NCI-H82 (cell line): ENCODE measurements around the gene RAD51B.
"Not testable (repeated sequence)": the region's sequence is repeated elsewhere in the genome, so short reads cannot be mapped to it uniquely, and the experiment has no call there.

Experiments used
- DNase-seq: peaks from one replicate; lab custom pipeline; 2025; lab: John Stamatoyannopoulos, UW

RAD51B gene

DNA sequence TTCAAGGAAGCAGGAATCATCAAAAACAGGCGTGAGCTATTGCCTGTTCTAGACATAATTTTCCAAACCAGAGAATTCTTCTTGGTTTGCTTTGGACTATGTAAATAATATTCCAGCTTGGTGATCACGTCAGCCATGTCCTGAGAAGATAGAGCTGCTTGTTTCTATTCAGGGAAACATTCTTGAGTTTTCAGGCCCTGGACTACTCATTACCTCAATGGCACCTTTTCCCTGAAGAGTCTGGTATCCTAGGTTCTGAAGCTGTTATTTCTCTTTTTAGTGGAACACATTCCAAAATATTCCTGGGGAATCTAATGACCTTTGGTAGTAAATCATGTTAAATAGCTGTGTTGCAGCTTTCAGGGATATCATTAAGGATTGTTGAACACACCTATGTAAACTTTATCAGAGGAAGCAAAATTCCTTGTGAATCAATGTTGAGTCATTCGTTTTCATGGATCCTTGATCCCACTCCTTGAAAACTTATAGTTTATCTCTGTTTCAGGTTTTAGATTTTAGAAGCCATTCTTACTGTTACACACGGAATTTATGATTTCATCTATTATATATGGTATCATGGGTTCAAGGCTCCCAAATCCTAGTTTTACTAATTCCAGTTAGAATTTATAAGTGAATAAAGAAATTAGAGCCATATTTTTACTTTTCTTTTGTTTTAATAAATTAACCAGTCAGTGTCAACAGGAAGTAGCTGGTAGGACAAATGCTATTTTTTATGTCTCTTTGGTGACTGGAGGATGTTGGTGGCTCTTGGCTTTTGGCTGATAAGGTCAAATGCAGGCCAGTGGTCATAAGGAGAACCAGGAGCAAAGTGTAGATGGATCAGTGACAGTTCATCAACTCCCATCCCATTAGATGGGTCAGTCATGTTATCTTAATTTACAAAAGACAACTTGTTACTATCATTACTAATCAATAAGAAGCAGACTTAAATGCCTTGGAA, 593.2 kb downstream of the RAD51B start:
- no peak for DNase-seq

DNA sequence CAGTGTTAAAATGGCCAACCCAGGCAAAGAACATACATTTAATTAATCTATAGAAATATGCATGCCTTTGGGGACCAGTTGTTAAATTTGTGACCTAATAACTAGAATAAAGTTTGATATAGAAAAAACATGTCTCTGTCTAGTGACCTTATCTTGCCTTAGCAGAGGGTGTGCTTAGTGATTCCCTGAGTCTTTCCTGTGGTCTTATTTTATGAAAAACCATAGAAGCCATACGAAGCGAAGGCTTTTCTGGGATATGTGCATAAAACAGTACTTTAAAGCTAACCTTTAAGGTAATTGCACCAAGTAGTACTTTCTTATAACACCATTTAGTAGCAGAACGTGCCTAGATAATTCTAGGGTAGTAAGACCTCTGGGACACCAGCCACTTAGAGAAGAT, 593.9 kb downstream of the RAD51B start:
- no peak for DNase-seq

DNA sequence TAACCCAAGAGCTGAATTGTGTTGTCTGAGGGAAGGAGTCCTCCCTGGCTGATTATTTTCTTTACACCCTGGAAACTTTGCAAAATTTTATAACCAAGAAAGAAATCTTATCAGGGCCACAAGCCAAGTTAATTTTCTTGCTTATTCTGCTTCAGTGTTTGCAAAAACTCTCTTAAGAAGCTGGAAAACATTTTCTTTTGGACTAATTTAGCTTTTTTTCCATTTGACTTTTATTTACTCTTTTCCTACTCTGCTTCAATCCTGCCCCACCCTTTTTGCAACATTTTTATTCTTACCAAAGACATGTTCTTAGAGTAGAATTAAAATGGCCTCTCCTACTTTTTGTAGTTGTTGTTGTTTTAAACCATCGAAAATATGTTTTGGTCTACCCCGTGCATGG, 594.5 kb downstream of the RAD51B start:
- DNase-seq, result no peak

DNA sequence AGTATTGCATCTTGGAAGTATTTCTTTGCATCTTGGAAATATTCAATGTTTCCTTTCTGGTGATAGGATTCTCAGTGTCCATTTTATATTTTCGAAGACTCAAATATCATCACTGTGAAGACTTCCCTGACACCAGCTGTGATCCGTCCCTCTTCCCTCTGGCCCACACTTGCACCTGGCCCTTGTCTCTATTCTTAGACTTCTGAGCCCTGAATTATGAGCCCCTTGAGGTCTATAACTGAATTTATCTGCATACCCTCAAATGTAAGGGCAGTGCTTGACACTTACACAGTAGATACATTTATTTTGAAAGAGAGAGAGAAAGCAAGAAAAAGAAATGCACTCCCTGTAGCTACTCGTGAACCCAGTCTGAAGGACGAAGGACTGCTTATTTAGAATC, 596.6 kb downstream of the RAD51B start:
- no peak for DNase-seq

DNA sequence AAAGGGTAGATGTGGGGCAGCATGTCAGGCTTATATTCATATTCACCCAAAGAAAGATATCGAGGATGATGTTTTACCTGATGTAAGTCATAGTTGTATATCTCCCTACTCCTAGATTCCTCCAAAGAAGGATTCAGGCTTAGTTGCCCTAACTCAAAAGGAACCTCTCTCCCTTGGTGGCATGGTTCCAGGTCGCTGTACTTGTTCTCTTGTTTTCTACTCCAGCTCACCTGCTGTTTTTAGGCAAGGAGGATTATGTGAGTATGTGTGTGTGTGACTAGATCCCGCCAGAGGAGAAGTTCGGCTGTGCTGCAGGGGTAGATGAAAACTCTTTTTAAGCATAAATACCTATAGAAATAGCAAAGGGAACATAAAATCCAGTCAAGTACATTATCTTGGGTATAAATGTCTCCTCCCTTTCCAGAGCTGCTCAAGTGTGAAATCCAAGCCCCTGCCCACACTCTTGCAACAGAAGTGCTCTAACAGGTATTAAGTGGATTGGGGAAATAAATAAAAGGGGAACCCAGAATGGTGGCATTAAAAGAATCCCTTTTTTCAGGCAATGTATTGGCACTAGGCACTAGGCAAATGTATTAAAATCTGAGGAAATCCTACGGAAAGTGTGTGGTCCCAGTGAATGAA, 597.6 kb downstream of the RAD51B start:
- DNase-seq, result no peak

DNA sequence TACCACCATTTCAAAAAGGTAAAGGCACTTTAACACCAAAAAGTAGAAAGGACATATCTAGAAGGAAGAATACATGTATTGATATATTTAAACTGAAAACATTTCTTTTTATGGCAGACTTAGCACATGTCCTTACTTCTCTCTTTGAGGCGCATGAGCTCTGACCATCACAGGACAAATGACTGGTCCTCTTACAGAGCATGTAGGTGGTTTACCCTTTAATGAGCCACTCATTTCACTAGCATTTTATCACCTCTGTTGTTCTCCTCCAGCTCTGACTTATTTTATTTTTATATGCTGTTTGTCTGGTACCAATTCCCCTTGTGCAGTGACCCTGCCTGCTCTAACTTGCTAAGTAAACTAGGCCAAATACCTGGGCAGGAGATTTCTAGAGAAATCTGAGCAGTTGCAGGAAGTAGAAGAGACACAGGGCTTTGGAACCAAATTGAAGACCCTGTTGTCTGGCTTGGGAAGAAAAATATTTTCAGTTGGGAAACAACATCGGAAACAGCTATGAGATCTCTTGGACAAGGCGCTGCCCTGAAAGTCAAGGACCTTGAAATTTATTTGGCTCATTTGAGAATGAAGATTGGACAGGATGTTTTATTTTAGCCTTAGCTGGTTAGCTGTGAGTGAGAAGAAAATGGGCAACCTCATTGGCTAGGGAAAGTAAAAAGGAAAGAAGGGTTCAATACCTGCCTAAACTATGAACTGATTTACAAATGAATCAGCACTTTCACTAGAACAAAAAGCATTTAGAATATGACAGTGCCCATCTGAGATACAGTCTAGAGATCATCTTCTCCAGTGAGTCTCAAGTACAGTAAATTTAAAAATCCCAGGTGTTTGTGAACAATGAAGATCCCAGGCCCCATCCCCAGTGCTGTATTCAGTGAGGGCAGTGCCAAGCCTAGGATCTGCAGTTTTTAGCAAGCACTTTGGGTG, 598.9 kb downstream of the RAD51B start:
- DNase-seq, result no peak

DNA sequence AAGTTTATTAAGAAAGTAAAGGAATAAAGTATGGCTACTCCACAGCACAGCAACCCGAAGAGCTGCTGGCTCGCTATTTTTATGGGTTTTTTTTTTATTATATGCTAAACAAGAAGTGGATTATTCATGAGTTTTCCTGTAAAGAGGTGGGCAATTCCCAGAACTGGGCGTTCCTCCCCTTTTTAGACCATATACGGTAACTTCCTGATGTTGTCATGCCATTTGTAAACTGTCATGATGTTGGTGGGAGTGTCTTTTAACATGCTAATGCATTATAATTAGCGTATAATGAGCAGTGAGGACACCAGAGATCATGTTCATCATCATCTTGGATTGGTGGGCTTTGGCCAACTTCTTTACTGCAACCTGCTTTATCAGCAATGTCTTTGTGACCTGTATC, 600.8 kb downstream of the RAD51B start:
- DNase-seq, result no peak

DNA sequence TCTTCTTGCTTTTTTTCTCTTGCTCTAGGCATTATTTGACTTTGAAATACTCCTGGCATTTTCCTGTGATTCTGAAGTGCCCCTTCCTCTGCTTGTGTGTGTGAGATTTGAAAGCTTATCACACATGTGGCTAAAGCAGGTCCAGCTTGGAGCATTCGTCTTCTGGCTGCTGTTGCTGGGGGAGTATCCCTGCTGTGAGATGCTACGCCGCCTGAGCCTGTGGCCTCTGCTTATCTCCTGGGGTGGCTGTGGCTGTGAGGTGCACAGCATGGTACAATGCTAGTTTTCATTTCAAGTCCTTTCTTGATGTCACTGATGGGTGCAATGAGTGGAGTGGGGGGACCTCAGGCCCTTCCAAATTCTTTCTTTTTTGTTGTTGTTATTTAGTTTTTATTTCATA, 601.5 kb downstream of the RAD51B start:
- DNase-seq, result no peak

DNA sequence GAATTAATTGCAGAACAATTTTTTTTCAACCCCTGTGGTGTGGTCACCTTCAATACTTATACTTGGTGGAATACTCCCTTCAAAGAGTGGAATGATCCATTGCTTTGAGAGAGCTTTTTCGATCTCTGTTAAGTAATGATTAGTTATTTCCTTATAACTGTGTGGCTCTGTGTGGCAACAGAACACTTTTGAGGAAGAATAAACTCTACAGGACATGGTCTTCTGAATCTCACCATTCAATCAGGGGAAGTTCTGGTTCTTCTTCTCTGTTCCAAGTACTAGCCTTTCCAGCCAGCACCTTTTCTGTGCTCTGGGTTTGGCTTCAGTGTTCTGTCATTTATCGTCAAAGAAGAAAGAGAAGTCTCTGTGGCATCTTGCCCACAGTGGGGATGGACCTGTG, 604.1 kb downstream of the RAD51B start:
- no peak for DNase-seq

DNA sequence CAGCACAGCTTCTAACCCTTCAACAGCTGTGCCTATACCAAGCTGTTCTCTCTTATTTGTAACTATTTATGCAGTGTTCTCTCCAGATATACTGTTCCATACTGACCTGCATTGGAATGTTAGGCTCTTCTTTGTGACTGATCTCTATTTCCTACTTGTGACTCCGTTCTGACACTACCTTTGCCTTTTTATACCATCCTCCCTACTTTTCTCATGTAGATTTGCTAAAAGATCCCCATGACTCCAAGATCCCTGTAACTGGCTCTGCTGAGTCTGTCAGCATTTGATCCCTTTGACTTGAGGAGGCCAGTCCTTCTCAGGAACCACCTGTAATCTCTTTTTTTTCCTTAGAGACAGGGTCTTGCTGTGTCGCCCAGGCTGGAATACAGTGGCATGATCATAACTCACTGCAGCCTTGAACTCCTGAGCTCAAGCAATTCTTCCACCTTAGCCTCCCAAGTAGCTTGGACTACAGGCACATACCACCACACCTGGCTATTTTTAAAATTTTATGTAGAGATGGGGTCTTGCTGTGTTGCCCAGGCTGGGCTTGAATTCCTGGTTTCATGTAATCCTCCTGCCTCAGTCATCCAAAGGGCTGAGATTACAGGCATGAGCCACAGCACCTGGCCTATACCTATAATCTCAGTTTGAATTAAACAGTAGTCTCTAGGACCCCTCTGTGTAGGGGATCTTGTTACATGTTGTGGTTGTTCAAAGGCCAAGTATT, 605.0 kb downstream of the RAD51B start:
- no peak for DNase-seq

DNA sequence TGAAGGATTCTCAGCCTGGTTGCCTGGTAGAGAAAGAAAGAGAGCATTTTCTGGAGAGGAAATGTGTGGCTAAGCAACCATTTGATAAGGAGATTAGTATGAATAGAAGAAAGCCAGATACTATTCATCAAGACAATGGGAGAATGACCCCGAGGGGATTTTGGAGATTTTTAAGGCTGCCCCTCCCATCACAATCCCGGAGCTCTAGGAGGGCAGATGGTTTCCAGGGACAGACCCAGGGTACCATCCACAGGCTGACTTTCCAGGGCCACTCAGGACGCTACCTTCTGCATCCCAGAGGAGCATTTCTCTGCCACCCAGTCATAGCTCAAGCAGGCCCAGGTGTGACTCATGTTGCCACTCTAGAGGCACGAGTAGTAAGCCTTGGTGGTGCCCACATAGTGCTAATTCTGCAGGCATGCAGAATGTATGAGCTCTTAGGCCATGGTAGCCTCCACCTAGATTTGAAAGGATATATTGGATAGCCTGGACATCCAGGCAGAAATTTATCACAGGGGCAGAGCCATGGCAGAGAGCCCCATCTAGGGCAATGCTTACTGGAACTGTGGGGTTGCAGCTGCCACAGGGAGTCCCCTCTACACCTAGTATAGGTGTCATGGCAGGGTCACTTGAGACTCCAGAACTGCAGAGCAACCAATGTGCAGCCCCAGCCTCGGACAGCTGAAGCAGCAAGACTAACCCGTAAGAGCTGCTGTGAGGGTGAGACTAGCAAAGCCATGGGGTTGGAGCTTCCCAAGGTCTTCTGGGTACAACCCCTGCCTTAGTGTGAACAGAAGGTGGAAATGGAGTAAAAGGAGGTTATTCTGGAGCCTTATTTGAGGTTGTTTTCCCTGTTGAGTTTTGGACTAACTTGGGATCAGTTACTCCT, 607.3 kb downstream of the RAD51B start:
- no peak for DNase-seq

DNA sequence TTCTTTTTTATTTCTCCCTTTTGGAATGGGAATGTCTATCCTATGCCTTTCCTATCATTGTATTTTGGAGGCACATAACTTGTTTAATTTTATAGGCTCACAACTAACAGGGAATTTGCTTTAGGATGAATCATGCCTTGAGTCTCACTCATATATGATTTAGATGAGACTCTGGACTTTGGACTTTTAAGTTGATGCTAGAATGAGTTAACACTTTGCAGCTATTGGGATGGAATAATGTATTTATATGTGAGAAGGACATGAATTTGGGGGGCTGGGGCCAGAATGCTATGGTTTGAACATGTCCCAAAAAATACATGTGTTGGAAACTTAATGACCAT, 607.9 kb downstream of the RAD51B start:
- DNase-seq, result no peak

DNA sequence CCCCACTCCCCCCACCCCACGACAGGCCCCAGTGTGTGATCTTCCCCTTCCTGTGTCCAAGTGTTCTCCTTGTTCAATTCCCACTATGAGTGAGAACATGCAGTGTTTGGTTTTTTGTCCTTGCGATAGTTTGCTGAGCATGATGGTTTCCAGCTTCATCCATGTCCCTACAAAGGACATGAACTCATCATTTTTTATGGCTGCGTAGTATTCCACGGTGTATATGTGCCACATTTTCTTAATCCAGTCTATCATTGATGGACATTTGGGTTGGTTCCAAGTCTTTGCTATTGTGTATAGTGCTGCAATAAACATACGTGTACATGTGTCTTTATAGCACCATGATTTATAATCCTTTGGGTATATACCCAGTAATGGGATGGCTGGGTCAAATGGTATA, 609.3 kb downstream of the RAD51B start:
- not testable (repeated sequence) for DNase-seq

DNA sequence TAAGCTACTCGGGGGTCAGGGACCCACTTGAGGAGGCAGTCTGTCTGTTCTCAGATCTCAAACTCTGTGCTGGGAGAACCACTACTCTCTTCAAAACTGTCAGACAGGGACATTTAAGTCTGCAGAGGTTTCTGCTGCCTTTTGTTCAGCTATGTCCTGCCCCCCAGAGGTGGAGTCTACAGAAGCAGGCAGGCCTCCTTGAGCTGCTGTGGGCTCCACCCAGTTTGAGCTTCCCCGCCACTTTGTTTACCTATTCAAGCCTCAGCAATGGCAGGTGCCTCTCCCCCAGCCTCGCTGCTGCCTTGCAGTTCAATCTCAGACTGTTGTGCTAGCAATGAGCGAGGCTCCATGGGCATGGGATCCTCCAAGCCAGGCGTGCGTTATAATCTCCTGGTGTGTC, 614.6 kb downstream of the RAD51B start:
- not testable (repeated sequence) for DNase-seq

DNA sequence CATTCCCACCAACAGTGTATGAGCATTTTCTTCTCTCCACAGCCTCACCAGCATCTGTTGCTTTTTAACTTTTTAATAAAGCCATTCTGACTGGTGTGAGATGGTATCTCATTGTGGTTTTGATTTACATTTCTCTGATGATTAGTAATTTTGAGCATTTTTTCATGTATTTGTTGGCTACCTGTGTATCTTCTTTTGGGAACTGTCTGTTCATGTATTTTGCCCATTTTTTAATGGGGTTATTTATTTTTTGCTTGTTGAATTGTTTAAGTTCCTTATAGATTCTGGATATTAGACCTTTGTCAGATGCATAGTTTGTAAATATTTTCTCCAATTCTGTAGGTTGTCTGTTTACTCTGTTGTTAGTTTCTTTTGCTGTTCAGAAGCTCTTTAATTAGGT, 616.1 kb downstream of the RAD51B start:
- not testable (repeated sequence) for DNase-seq

DNA sequence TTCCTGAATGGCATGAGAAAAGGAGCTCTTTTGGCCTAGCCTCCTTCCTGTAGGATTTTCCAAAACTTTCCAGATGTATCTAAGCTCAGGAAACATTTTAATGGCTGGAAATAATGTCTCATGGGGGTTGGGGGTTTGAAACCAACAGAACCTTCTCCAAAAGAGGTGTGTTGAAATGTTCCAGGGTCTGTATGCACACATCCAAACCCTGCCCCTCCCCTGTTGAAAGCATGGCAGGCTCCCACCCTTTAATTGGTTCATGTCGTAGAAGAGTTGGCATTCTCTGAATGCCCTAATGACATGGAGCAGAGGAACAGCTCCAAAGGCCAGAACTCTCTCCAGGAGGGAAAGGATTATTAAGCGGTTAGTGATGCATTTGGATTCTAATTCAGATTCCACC, 620.1 kb downstream of the RAD51B start:
- DNase-seq, result no peak

DNA sequence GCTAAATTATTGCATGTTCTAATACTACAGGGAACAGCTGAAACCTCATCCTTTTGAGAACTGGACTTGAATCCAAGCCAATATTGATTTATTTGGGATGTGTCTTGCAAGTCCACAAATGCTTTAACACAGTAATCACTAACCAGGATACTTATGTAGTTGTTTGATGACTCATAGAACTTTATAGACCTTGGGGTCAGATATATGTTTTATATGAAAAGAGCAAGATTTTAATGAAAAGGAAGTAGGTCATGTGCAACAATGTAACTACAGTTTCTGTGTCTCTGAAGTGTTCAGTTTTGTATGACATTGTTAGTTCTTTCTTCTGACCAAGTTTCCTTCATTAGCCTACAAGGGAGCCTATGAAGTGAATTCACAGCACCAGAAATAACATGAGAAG, 621.2 kb downstream of the RAD51B start:
- no peak for DNase-seq

DNA sequence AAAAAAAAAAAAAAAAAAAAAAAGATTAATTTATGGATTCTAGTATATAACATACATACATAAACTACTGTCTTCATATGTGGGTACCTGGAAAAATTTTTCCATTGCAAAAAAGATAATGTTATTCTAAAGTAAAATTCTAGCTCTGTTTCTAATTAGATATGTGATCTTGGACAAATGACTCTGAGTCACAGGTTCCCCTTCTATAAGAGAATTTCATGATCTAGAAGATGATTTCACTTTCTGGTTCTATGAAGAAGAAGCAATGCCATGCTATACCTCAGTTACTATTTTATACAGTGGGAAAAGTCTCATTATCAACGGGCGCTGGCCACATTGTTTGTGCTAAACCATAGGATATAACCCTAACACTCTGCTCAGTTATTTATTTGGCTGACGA, 622.0 kb downstream of the RAD51B start:
- DNase-seq, result no peak

DNA sequence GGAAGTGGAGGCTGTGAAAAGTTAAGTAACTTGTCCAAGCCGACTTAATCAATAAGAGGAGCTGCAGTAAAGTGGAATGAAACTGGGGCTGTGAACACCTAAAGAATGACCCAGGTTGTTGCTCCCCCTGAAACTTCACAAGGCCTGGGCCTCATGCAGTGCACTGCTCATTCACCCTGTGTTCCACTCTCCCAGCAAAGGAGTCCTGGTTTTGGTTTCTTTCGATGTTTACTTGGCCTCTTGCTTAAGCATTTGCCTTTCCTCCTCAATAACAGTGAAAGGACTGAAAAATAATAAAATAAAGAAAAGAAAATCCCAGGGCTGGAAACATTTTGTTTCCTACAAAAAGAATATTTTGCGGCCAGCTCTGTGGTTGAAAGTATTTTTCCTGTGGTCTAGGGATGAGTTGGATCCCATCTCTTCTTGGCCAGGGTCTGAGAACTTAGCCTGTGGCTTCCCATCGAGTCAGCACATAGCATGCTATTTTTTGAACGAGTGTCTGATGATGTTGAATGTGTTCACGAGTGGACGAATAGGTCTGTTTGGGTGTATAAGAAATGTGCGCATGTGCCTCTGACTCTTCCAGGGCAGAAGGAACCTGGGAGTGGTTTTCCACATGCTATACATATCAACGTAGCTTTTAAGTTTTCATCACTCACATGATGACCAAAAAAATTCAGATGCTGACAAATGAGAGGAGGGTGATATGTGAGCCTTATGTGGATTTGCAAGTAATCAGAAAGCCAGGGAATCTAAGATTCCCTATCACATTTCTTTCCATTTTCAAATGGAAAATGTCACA, 623.5 kb downstream of the RAD51B start:
- no peak for DNase-seq
